HCT116 (cell line): ENCODE data around the gene PDE6G. TPM values are rescaled to one million over a fixed set of nuclear protein-coding genes. Genes with fewer than 3 reads are reported as not detected.

Experiments
- ATAC-seq: fragments of 200-7000 bp; cut with Tn5 transposase; 2 replicates; pipeline ENCODE4 v1.9.1; 2020; ENCODE audit warnings: mild to moderate bottlenecking, moderate library complexity
- BruUV-seq: library from RNA; stranded (reverse); fragments of 400-500 nt; replicated peaks from 2 replicates; lab custom pipeline; 2021; lab: Mats Ljungman, UMichigan
- CTCF ChIA-PET: fragments of 300-600 bp; sonication (Branson Sonifier 250); formaldehyde crosslinking; loops from one replicate; lab custom pipeline; 2021; ENCODE audit warnings: antibody characterized with exemption; lab: Charles Lee
- POLR2A ChIA-PET: fragments of 300-600, 350-600 bp; sonication (Branson Sonifier 250); formaldehyde crosslinking; loops from one replicate; lab custom pipeline; 2021; ENCODE audit warnings: antibody characterized with exemption; lab: Charles Lee
- RAD21 ChIA-PET, 2 experiments: fragments of 300-600 bp; sonication (Branson Sonifier 250); formaldehyde crosslinking; loops; one replicate each; lab custom pipeline; 2023; ENCODE audit warnings: low total read pairs in 2 of 2; ENCODE audit not compliant: uncharacterized antibody in 2 of 2, unreplicated experiment in 2 of 2, low non-redundant PET in 1 of 2; lab: Charles Lee
- DNase-seq: peaks from one replicate; pipeline ENCODE4 v3.0.0-alpha.2; 2010; ENCODE audit warnings: low read depth, low spot score
- H2AFZ ChIP-seq: fragments of 200-600 bp; shearing (Covaris generic), sonication (generic); 2 replicates; pipeline ENCODE4 v1.6.1; 2017; ENCODE audit warnings: low read depth, mixed run types, mixed read lengths, antibody characterized with exemption, low read length; ENCODE audit not compliant: poor library complexity, severe bottlenecking
- H3K27ac ChIP-seq: 2 replicates; pipeline ENCODE4 v1.5.1; 2012; ENCODE audit warnings: low read depth, low read length
- H3K27me3 ChIP-seq: fragments of 200-600 bp; sonication (generic); 2 replicates; pipeline ENCODE4 v1.6.1; 2016; ENCODE audit warnings: mixed run types, low read length, mixed read lengths; ENCODE audit not compliant: insufficient read depth
- H3K36me3 ChIP-seq, 2 experiments: fragments of 200-500 bp in 1 of 2; fragments of 200-600 bp in 1 of 2; sonication (Bioruptor generic) in 1 of 2; sonication (generic) in 1 of 2; 2 replicates each; pipeline versions ENCODE4 v1.5.1 to v1.6.1; 2014 to 2016; ENCODE audit warnings: low read length in 2 of 2, inconsistent platforms in 1 of 2, mixed read lengths in 1 of 2, mixed run types in 1 of 2; ENCODE audit not compliant: insufficient read depth in 2 of 2, control insufficient read depth in 1 of 2
- H3K4me1 ChIP-seq, 2 experiments: fragments of 200-600 bp in 1 of 2; sonication (generic) in 1 of 2; 2 replicates each; pipeline versions ENCODE4 v1.5.1 to v1.6.1; 2012 to 2017; ENCODE audit warnings: low read length in 2 of 2, inconsistent platforms in 1 of 2, mild to moderate bottlenecking in 1 of 2, mixed read lengths in 1 of 2, mixed run types in 1 of 2, moderate library complexity in 1 of 2; ENCODE audit not compliant: insufficient read depth in 2 of 2, control insufficient read depth in 1 of 2
- H3K4me2 ChIP-seq: fragments of 200-600 bp; sonication (generic); 2 replicates; pipeline ENCODE4 v1.6.1; 2017; ENCODE audit warnings: mixed run types, low read length, mixed read lengths
- H3K4me3 ChIP-seq, 2 experiments: fragments of 200-600 bp in 1 of 2; sonication (generic) in 1 of 2; replicated peaks in 1 of 2; 2 replicates each; pipeline ENCODE4 v1.5.1; 2011 to 2016; ENCODE audit warnings: low read length in 2 of 2, control low read depth in 1 of 2, low read depth in 1 of 2, mild to moderate bottlenecking in 1 of 2, mixed read lengths in 1 of 2, mixed run types in 1 of 2
- H3K79me2 ChIP-seq: fragments of 200-600 bp; sonication (generic); 2 replicates; pipeline ENCODE4 v1.6.1; 2017; ENCODE audit warnings: mild to moderate bottlenecking, mixed run types, low read length, moderate library complexity, mixed read lengths; ENCODE audit not compliant: insufficient read depth
- H3K9ac ChIP-seq: fragments of 200-600 bp; sonication (generic); 2 replicates; pipeline ENCODE4 v1.6.1; 2016; ENCODE audit warnings: low read length, mixed read lengths
- H3K9me2 ChIP-seq: fragments of 200-600 bp; sonication (generic), shearing (Covaris generic); 2 replicates; pipeline ENCODE4 v1.6.1; 2017; ENCODE audit warnings: mixed run types, mild to moderate bottlenecking, moderate library complexity; ENCODE audit not compliant: insufficient read depth
- H3K9me3 ChIP-seq, 2 experiments: fragments of 200-500 bp in 1 of 2; fragments of 200-600 bp in 1 of 2; sonication (Bioruptor generic) in 1 of 2; sonication (generic) in 1 of 2; 2 replicates each; pipeline ENCODE4 v1.6.1; 2014 to 2017; ENCODE audit warnings: low read length in 2 of 2, mixed read lengths in 2 of 2, inconsistent platforms in 1 of 2, low read depth in 1 of 2, mild to moderate bottlenecking in 1 of 2, mixed run types in 1 of 2, moderate library complexity in 1 of 2; ENCODE audit not compliant: control insufficient read depth in 1 of 2, insufficient read depth in 1 of 2
- H4K20me1 ChIP-seq: fragments of 200-600 bp; sonication (generic), shearing (Covaris generic); 2 replicates; pipeline ENCODE4 v1.6.1; 2017; ENCODE audit warnings: mixed run types, mild to moderate bottlenecking, moderate library complexity; ENCODE audit not compliant: insufficient read depth
- ATF3 ChIP-seq: IDR thresholded peaks from 2 replicates; pipeline ENCODE4 v1.6.1; 2012
- CTCF ChIP-seq, 3 experiments: fragments of 200-600 bp in 1 of 3; sonication (generic) in 1 of 3; IDR thresholded peaks in 2 of 3; conservative IDR thresholded peaks in 1 of 3; 2 replicates each; pipeline ENCODE4 v1.5.1; 2012 to 2017; ENCODE audit warnings: low read depth in 2 of 3, low read length in 2 of 3, antibody characterized with exemption in 1 of 3, borderline replicate concordance in 1 of 3, control low read depth in 1 of 3, mild to moderate bottlenecking in 1 of 3, mixed read lengths in 1 of 3, mixed run types in 1 of 3, moderate library complexity in 1 of 3; ENCODE audit not compliant: insufficient read depth in 1 of 3
- EGR1 ChIP-seq: IDR thresholded peaks from 2 replicates; pipeline ENCODE4 v1.6.1; 2012; ENCODE audit warnings: low read depth
- ELF1 ChIP-seq: IDR thresholded peaks from 2 replicates; pipeline ENCODE4 v1.6.1; 2012; ENCODE audit warnings: low read depth, borderline replicate concordance
- EZH2phosphoT487 ChIP-seq: fragments of 200-600 bp; IDR thresholded peaks from 2 replicates; pipeline ENCODE4 v1.6.1; 2018; ENCODE audit warnings: antibody characterized with exemption, borderline replicate concordance
- FOSL1 ChIP-seq: IDR thresholded peaks from 2 replicates; pipeline ENCODE4 v1.6.1; 2012; ENCODE audit warnings: low read depth
- JUND ChIP-seq: IDR thresholded peaks from 2 replicates; pipeline ENCODE4 v1.6.1; 2012
- POLR2A ChIP-seq: IDR thresholded peaks from 2 replicates; pipeline ENCODE4 v1.7.0; 2011; ENCODE audit warnings: borderline replicate concordance; ENCODE audit not compliant: insufficient read depth, insufficient read length; ENCODE audit errors: extremely low read depth
- POLR2AphosphoS5 ChIP-seq: IDR thresholded peaks from 2 replicates; pipeline ENCODE4 v1.6.1; 2011; ENCODE audit warnings: mild to moderate bottlenecking, low read depth, low read length, moderate library complexity
- RAD21 ChIP-seq: IDR thresholded peaks from 2 replicates; pipeline ENCODE4 v1.6.1; 2012; ENCODE audit warnings: low read depth, mild to moderate bottlenecking
- SP1 ChIP-seq: IDR thresholded peaks from 2 replicates; pipeline ENCODE4 v1.6.1; 2012; ENCODE audit warnings: low read depth
- SRF ChIP-seq: IDR thresholded peaks from 2 replicates; pipeline ENCODE4 v1.6.1; 2012; ENCODE audit warnings: low read depth
- TCF7L2 ChIP-seq: IDR thresholded peaks from 2 replicates; pipeline ENCODE4 v1.7.0; 2011; ENCODE audit warnings: borderline replicate concordance, inconsistent platforms; ENCODE audit not compliant: insufficient read depth, insufficient read length; ENCODE audit errors: extremely low read depth
- ZNF274 ChIP-seq: fragments of 200-500 bp; sonication (Bioruptor generic); IDR thresholded peaks from 2 replicates; pipeline ENCODE4 v1.6.1; 2014; ENCODE audit warnings: mild to moderate bottlenecking, low read depth, low read length, inconsistent platforms
- intact Hi-C: fragments of 100-400 bp; cut with micrococcal nuclease; formaldehyde crosslinking; loops from 2 replicates; pipeline ENCODE4 v1.10.0; 2022
- total RNA-seq: library from RNA; stranded (reverse); gene quantifications from one replicate; pipeline ENCODE4 v1.2.1, GENCODE V29; 2021; ENCODE audit not compliant: unreplicated experiment

The PDE6G gene
- total RNA-seq, 1 experiment from 2014 or later: not detected

GRCh38 chr17:81615401-81615930 is 40.9 kb downstream of the PDE6G start (continued):
- TF ChIP-seq CTCF (IDR thresholded peaks at IDR 0.05 in 2 of 3, conservative IDR thresholded peaks at IDR 0.05 in 1 of 3; ENCODE audit: borderline replicate concordance in 1 of 3, insufficient read depth in 1 of 3, low read depth in 2 of 3, low read length in 2 of 3): no peak
- TF ChIP-seq EGR1: no peak

GRCh38 chr17:81612172-81612970 is 44.0 kb downstream of the PDE6G start:
- TF ChIP-seq SP1: no peak
- no peak for TF ChIP-seq POLR2AphosphoS5
- TF ChIP-seq RAD21: no peak
- TF ChIP-seq TCF7L2: no peak
- no peak for TF ChIP-seq SRF
- no peak for TF ChIP-seq FOSL1
- TF ChIP-seq JUND: no peak
- no peak for TF ChIP-seq ELF1
- TF ChIP-seq ZNF274: no peak
- TF ChIP-seq ATF3: no peak
- TF ChIP-seq POLR2A: no peak
- no peak for TF ChIP-seq EGR1
- no peak for TF ChIP-seq EZH2phosphoT487
- H3K27ac ChIP-seq: no peak overlapping the region
- intact Hi-C loops: no loop called here
- RAD21 ChIA-PET: no interaction called here
- no peak overlapping the region for H3K9ac ChIP-seq
- H2AFZ ChIP-seq: no peak overlapping the region
- CTCF ChIA-PET: no interaction called here
- ATAC-seq (no peak), DNase-seq (no peak)
- H3K36me3 ChIP-seq: peaks cover 49 to 68% of the 10 kb centered on the region in 2 experiments
- H3K79me2 ChIP-seq: peaks cover 88% of the 10 kb centered on the region
- POLR2A ChIA-PET: no interaction called here
- no peaks in the 10 kb centered on the region for H3K27me3 ChIP-seq
- no peaks in the 10 kb centered on the region for H3K9me2 ChIP-seq
- H4K20me1 ChIP-seq: no peaks in the 10 kb centered on the region; the same call in 1 of the 2 replicates
- no peak overlapping the region for H3K4me2 ChIP-seq
- TSS peak; percentile 21 for BruUV-seq
- H3K4me1 ChIP-seq: no peaks in the 10 kb centered on the region
- no peaks in the 10 kb centered on the region for H3K9me3 ChIP-seq
- H3K4me3 ChIP-seq: no peak overlapping the region
